CD4-positive, alpha-beta memory T cell (primary cell): ENCODE measurements around the gene SLC30A5. TPM values are rescaled to one million over a fixed set of nuclear protein-coding genes. Genes with fewer than 3 reads are reported as not detected.
A peak's percentile ranks its signal among the peaks of the same experiment; 100 is the strongest.
"Not testable (repeated sequence)": the region's sequence is repeated elsewhere in the genome, so short reads cannot be mapped to it uniquely, and the experiment has no call there.

Experiments
- CTCF ChIA-PET: fragments of 350-600 bp; sonication (Branson Sonifier 250); formaldehyde crosslinking; loops from one replicate; lab custom pipeline; 2021; ENCODE audit warnings: inconsistent platforms; ENCODE audit not compliant: partially characterized antibody; lab: Charles Lee
- POLR2A ChIA-PET: fragments of 350-600 bp; sonication (Branson Sonifier 250); formaldehyde crosslinking; loops from one replicate; lab custom pipeline; 2021; ENCODE audit not compliant: partially characterized antibody; lab: Charles Lee
- DNase-seq, 5 donors: peaks; one replicate each; pipeline versions ENCODE4 v3.0.0 to v3.0.0-alpha.2; 2020 to 2022; ENCODE audit warnings: mixed read lengths in 1 of 5
- H3K27ac ChIP-seq: one replicate; pipeline ENCODE4 v1.7.0; 2013; ENCODE audit warnings: low read depth, low read length
- H3K27me3 ChIP-seq: 2 replicates; pipeline ENCODE4 v1.7.0; 2013; ENCODE audit warnings: mild to moderate bottlenecking, low read length, moderate library complexity; ENCODE audit not compliant: insufficient read depth
- H3K36me3 ChIP-seq: 2 replicates; pipeline ENCODE4 v1.7.0; 2013; ENCODE audit warnings: mild to moderate bottlenecking, low read length, moderate library complexity; ENCODE audit not compliant: insufficient read depth
- H3K4me1 ChIP-seq: 2 replicates; pipeline ENCODE4 v1.7.0; 2013; ENCODE audit warnings: mild to moderate bottlenecking, low read length, moderate library complexity; ENCODE audit not compliant: insufficient read depth
- H3K4me3 ChIP-seq, 2 donors: one replicate each; pipeline ENCODE4 v1.7.0; 2013; ENCODE audit warnings: low read length in 2 of 2, mild to moderate bottlenecking in 1 of 2
- H3K9me3 ChIP-seq, 2 donors: one replicate each; pipeline ENCODE4 v1.7.0; 2013; ENCODE audit warnings: low read length in 2 of 2, control low read depth in 1 of 2; ENCODE audit not compliant: control insufficient read depth in 1 of 2
- H3K27ac Mint-ChIP-seq, 7 donors: one replicate each; pipeline ENCODE4 v1.8.0; 2020 to 2021; ENCODE audit warnings: mixed read lengths in 7 of 7, mild to moderate bottlenecking in 6 of 7, inconsistent platforms in 3 of 7, moderate library complexity in 3 of 7
- H3K27me3 Mint-ChIP-seq, 2 donors: one replicate each; pipeline ENCODE4 v1.8.0; 2020 to 2021; ENCODE audit warnings: mixed read lengths in 2 of 2
- H3K36me3 Mint-ChIP-seq, 2 donors: one replicate each; pipeline ENCODE4 v1.8.0; 2020 to 2021; ENCODE audit warnings: mixed read lengths in 2 of 2, inconsistent platforms in 1 of 2, mild to moderate bottlenecking in 1 of 2
- H3K4me1 Mint-ChIP-seq, 4 donors: one replicate each; pipeline ENCODE4 v1.8.0; 2020 to 2021; ENCODE audit warnings: mixed read lengths in 4 of 4, mild to moderate bottlenecking in 1 of 4
- H3K4me3 Mint-ChIP-seq, 8 donors: one replicate each; pipeline ENCODE4 v1.8.0; 2020 to 2021; ENCODE audit warnings: mixed read lengths in 8 of 8, mild to moderate bottlenecking in 7 of 8, moderate library complexity in 6 of 8, inconsistent platforms in 3 of 8
- H3K9me3 Mint-ChIP-seq, 8 donors: one replicate each; pipeline ENCODE4 v1.8.0; 2020 to 2021; ENCODE audit warnings: mixed read lengths in 8 of 8, mild to moderate bottlenecking in 5 of 8, inconsistent platforms in 3 of 8, moderate library complexity in 1 of 8
- intact Hi-C: fragments of 100-400 bp; cut with micrococcal nuclease; formaldehyde crosslinking; loops from one replicate; pipeline ENCODE4 v1.15.1; 2023
- polyA plus RNA-seq, 2 donors: library from polyadenylated mRNA; unstranded; fragments of 300-500 nt; fragmentation: Illumina TruSeq; gene quantifications; one replicate each; pipeline ENCODE4 v1.2.3, GENCODE V29; 2021
- total RNA-seq, 2 experiments: library from RNA; stranded (reverse); gene quantifications; one replicate each; pipeline ENCODE4 v1.2.3, GENCODE V29; 2021

The SLC30A5 gene
- total and polyA plus RNA-seq, 4 experiments from 2014 or later: 32.7 to 50.2 (median 40.3) TPM

GRCh38 chr5:69130241-69130640 is 36.4 kb downstream of the SLC30A5 start:
- H3K4me3 Mint-ChIP-seq: no peak overlapping the region
- no peaks in the 10 kb centered on the region for H3K4me1 Mint-ChIP-seq
- intact Hi-C loops: no loop called here
- POLR2A ChIA-PET: no interaction called here
- no peak overlapping the region for H3K27ac ChIP-seq
- H3K27ac Mint-ChIP-seq: no peak overlapping the region
- H3K4me1 ChIP-seq: no peaks in the 10 kb centered on the region
- DNase-seq: no peak
- no peaks in the 10 kb centered on the region for H3K27me3 ChIP-seq
- H3K27me3 Mint-ChIP-seq: no peaks in the 10 kb centered on the region
- peaks cover 31 to 33% of the 10 kb centered on the region in 2 donors for H3K36me3 Mint-ChIP-seq
- H3K4me3 ChIP-seq: no peak overlapping the region
- peaks cover 0 to 3% (median 0%) of the 10 kb centered on the region in 8 donors for H3K9me3 Mint-ChIP-seq
- H3K9me3 ChIP-seq: no peaks in the 10 kb centered on the region
- CTCF ChIA-PET: no interaction called here
- H3K36me3 ChIP-seq: peaks cover 17% of the 10 kb centered on the region

DNA sequence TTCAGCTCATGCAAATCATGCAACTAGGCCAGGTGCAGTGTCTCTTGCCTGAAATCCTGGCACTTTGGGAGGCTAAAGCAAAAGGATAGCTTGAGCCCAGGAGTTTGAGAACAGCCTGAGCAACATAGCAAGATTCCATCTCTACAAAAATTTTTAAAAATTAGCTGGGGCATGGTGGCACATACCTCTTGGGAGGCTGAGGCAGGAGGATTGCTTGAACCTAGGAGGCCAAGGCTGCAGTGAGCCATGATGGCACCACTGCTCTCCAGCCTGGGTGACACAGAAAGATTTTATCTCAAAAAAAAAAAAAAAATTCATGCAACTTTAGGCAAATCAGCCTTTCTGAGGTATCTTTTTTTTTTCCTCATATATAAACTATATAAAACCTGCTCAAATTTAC is 37.5 kb downstream of the SLC30A5 start:
- CTCF ChIA-PET: no interaction called here
- no peaks in the 10 kb centered on the region for H3K9me3 ChIP-seq
- Mint-ChIP-seq H3K27ac (no peak overlapping the region), H3K27me3 (no peaks in the 10 kb centered on the region), H3K4me3 (no peak overlapping the region), H3K4me1 (no peaks in the 10 kb centered on the region), H3K9me3 (peaks cover 0 to 3% (median 0%) of the 10 kb centered on the region in 8 donors), H3K36me3 (peaks cover 29 to 31% of the 10 kb centered on the region in 2 donors)
- POLR2A ChIA-PET: no interaction called here
- no peaks in the 10 kb centered on the region for H3K27me3 ChIP-seq
- intact Hi-C loops: no loop called here
- peaks cover 17% of the 10 kb centered on the region for H3K36me3 ChIP-seq
- no peaks in the 10 kb centered on the region for H3K4me1 ChIP-seq
- no peak overlapping the region for H3K27ac ChIP-seq
- no peak for DNase-seq
- no peak overlapping the region for H3K4me3 ChIP-seq

GRCh38 chr5:69134126-69134525 is 40.3 kb downstream of the SLC30A5 start:
- ChIA-PET POLR2A (no interaction called here), CTCF (no interaction called here)
- Histone ChIP-seq H3K36me3 (peaks cover 6% of the 10 kb centered on the region), H3K9me3 (no peaks in the 10 kb centered on the region), H3K27ac (no peak overlapping the region), H3K4me3 (no peak overlapping the region), H3K27me3 (no peaks in the 10 kb centered on the region), H3K4me1 (no peaks in the 10 kb centered on the region)
- intact Hi-C loops: no loop called here
- Mint-ChIP-seq H3K4me3 (no peak overlapping the region), H3K27ac (no peak overlapping the region), H3K36me3 (peaks cover 13 to 14% of the 10 kb centered on the region in 2 donors), H3K4me1 (peaks cover 0 to 1% (median 0%) of the 10 kb centered on the region in 4 donors), H3K9me3 (peaks cover 0 to 3% (median 0%) of the 10 kb centered on the region in 8 donors), H3K27me3 (no peaks in the 10 kb centered on the region)
- no peak for DNase-seq

DNA sequence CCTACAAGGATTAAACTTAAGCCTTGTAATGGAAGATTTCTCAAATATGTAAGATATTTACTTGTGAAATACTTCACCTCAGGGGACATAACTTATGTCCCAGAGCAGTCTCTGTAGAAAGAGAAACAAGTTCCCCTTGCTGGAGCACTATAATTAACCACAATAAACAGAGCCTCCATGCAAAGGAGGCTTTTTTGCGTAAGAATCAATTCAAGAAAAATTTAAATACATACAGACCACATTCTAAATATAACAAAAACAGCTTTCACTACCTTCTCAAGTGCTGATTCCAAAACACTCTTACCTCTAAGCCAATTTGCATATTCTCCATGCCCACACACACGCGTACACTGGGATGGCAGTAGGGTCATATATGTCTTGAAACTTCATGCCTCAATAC is 42.5 kb downstream of the SLC30A5 start:
- Histone ChIP-seq H3K9me3 (no peaks in the 10 kb centered on the region), H3K27me3 (no peaks in the 10 kb centered on the region), H3K4me3 (no peak overlapping the region), H3K4me1 (no peaks in the 10 kb centered on the region), H3K36me3 (no peaks in the 10 kb centered on the region), H3K27ac (no peak overlapping the region)
- H3K9me3 Mint-ChIP-seq: peaks cover 0 to 9% (median 4%) of the 10 kb centered on the region in 8 donors
- H3K4me1 Mint-ChIP-seq: peaks cover 0 to 1% (median 0%) of the 10 kb centered on the region in 4 donors
- POLR2A ChIA-PET: interaction anchor here (1.1 to 1.2 kb wide), 2 partner anchors 42 to 197 kb away, joined by 3 read pairs; partner anchors contain the start of gene SLC30A5
- DNase-seq: no peak
- no peak overlapping the region for H3K4me3 Mint-ChIP-seq
- CTCF ChIA-PET: no interaction called here
- intact Hi-C loops: no loop called here
- peak overlapping the region in 1 of 7 donors; percentile 67 for H3K27ac Mint-ChIP-seq
- H3K27me3 Mint-ChIP-seq: no peaks in the 10 kb centered on the region
- peaks cover 5 to 9% of the 10 kb centered on the region in 2 donors for H3K36me3 Mint-ChIP-seq

- intact Hi-C loops, POLR2A ChIA-PET: not testable (repeated sequence)
Measured at GRCh38 chr5:69137208-69137607, 43.4 kb downstream of the SLC30A5 start.

DNA sequence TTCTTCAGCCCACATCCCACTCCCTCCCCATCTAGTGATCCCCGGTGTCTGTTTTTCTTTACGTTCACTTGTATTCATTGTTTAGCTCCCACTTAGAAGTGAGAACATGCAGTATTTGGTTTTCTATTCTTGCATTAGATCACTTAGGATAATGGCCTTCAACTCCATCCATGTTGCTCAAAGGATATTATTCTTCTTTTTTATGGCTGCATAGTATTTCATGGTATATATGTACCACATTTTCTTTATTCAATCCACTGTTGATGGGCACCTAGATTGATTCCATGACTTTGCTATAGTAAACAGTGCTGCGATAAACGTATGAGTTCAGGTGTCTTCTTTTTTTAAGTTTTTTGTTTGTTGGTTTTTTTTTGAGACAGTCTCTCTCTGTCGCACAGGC is 44.0 kb downstream of the SLC30A5 start:
- no peak overlapping the region for H3K27ac ChIP-seq
- H3K4me1 ChIP-seq: no peaks in the 10 kb centered on the region
- peaks cover 0 to 10% (median 6%) of the 10 kb centered on the region in 8 donors for H3K9me3 Mint-ChIP-seq
- H3K27me3 ChIP-seq: no peaks in the 10 kb centered on the region
- intact Hi-C loops: no loop called here
- H3K36me3 Mint-ChIP-seq: peaks cover 5 to 9% of the 10 kb centered on the region in 2 donors
- H3K4me1 Mint-ChIP-seq: peaks cover 0 to 1% (median 0%) of the 10 kb centered on the region in 4 donors
- H3K9me3 ChIP-seq: no peaks in the 10 kb centered on the region
- no peak overlapping the region for H3K4me3 Mint-ChIP-seq
- CTCF ChIA-PET: no interaction called here
- DNase-seq: no peak
- POLR2A ChIA-PET: no interaction called here
- H3K27ac Mint-ChIP-seq: no peak overlapping the region
- H3K4me3 ChIP-seq: no peak overlapping the region
- no peaks in the 10 kb centered on the region for H3K27me3 Mint-ChIP-seq
- H3K36me3 ChIP-seq: no peaks in the 10 kb centered on the region

More at GRCh38 chr5:69137208-69137607, 43.4 kb downstream of the SLC30A5 start:
- H3K4me1 Mint-ChIP-seq, H3K27ac Mint-ChIP-seq, H3K4me1 ChIP-seq, H3K27ac ChIP-seq, H3K9me3 ChIP-seq, CTCF ChIA-PET, H3K27me3 Mint-ChIP-seq, DNase-seq, H3K27me3 ChIP-seq, H3K36me3 Mint-ChIP-seq, H3K4me3 Mint-ChIP-seq, H3K4me3 ChIP-seq, H3K9me3 Mint-ChIP-seq, H3K36me3 ChIP-seq: not testable (repeated sequence)

GRCh38 chr5:69138766-69139165 is 45.0 kb downstream of the SLC30A5 start:
- intact Hi-C loops: no loop called here

More at GRCh38 chr5:69138766-69139165, 45.0 kb downstream of the SLC30A5 start:
- DNase-seq: no peak
- Histone ChIP-seq H3K9me3 (no peaks in the 10 kb centered on the region), H3K4me3 (no peak overlapping the region), H3K27me3 (no peaks in the 10 kb centered on the region), H3K4me1 (no peaks in the 10 kb centered on the region), H3K27ac (no peak overlapping the region), H3K36me3 (no peaks in the 10 kb centered on the region)
- Mint-ChIP-seq H3K4me3 (no peak overlapping the region), H3K4me1 (peaks cover 0 to 1% (median 0%) of the 10 kb centered on the region in 4 donors), H3K27me3 (no peaks in the 10 kb centered on the region), H3K36me3 (peaks cover under 1 to 11% of the 10 kb centered on the region in 2 donors), H3K9me3 (peaks cover 0 to 10% (median 6%) of the 10 kb centered on the region in 8 donors), H3K27ac (no peak overlapping the region)
- POLR2A ChIA-PET: no interaction called here
- CTCF ChIA-PET: no interaction called here
